ENCODE results near the gene SAMD7.

Gene SAMD7

GRCh38 chr3:169966428-169966950 is 55.1 kb downstream of the SAMD7 start, which contains the start of gene SEC62:
SEC62 (plus strand) TSS chr3:169966807; CDS start chr3:169966823, 16 bp downstream.
- DNase-seq (ENCODE audit: low read depth in 3 of 3), result peak; percentile 91 to 93 (median 92)

DNA sequence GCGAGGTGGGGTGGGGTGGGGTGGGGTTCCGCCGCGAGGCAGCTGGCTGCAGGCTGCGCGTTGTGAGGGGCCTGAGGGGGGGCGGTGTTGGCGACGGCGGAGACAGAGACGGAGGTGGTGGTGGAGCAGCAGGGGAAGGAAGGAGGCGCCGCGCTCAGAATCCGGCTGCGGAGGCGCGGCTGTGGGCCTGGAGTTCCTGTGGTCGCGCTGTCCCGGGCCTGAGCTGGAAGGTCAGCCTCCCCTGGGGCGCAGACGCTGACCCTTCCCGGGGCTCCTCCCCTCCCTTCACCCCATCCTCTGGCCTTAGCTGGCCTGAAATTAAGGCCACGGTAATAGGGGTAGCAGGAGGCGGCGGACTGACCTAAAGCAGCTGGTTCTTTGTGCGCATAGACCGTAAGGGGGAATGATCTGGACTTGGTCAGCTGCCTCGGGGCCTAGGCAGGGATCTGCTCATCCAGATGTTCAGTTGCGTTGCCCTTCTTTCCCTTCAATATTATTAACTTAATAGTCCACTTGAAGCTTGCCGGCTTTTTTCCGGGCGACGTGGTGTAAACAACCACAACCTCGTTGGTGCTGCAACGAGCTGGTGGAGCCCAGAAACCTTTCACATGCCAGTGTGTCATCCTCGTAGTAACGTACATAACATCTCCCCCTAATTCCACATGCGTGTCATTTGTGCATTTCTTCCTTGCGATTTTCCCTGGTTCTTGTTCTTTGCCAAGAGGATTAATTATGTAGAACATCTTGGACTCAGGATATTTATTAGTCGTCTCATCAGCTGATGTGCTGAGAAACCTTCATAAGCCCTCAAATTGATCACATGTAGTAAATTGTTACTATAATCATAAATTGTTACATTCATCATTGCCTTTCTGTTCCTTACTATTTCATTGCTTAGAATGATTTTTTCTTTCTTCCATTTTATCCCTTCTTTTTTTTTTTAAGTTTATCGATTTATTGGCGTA is 55.9 kb downstream of the SAMD7 start:
- peak in 2 of 3 experiments; percentile 8 to 9 for DNase-seq (ENCODE audit: low read depth in 3 of 3)

DNA sequence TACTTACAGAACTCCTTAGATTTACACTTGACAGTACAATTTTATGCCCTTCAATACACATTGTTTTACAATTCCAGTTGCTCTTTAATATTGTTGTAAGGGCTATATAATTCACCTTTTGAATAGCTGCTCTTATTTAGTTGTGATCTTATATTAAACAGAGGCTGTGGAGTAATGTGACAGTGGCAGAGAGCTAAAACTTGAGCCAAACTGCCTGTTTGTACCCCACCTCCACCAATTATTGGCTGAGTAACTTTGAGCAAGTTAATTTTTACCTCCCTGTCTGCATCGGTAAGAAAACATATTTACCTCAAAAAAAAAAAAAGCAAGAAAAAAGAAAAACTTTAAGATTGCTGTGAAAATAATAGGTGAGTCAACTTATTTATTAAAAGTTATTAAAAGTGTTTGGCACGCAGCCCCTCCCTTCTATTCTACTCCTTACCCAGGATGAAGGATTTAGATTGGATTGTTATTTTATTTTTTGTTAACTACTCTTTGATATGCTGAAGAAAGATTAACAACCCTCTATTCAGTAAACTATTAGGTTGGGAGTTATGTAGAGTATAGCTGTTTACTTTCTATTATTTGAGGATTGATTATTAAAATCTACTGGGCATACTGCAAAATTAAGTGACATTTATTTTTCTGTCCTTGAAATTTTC is 57.0 kb downstream of the SAMD7 start:
- DNase-seq (ENCODE audit: low read depth in 3 of 3), result no peak

GRCh38 chr3:169969174-169970095 is 58.1 kb downstream of the SAMD7 start:
- no peak for DNase-seq (ENCODE audit: low read depth in 3 of 3)

DNA sequence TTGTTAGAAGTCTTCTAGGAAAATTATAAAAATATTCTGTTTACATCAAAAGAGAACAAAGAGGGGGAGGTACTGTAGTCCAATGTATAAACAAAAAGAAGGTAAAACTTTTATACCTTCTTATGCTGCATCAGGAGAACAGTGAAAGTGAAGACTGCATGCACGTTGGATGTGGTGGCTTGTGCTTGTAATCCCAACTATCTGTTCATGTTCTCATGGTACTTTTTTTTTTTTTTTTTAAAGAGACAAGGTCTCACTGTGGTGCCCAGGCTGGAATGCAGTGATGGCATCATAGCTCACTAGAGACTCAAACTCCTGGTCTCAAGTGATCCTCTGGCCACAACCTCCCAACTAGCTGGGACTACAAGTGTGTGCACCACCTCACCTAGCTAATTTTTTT is 59.5 kb downstream of the SAMD7 start:
- no peak for DNase-seq (ENCODE audit: low read depth in 3 of 3)

DNA sequence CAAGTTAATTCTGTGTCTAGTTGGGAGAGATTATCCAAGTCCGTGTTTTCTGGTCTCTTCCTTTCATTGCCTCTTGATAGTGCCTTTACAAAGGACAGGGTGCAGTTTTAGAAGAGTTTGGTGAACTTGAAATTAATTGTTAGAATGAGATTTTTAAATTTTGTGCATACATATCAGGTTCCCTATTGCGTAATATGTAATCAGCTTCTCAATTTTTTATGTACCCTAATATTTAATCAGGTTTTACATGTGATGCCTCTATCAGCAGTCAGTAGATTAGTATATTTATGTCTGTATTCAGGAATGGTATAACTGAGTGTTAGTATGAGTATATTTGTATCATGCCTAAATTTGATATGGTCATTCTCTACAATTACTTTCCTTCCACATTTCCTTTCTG is 60.1 kb downstream of the SAMD7 start:
- no peak for DNase-seq (ENCODE audit: low read depth in 3 of 3)

GRCh38 chr3:169980055-169980454 is 68.7 kb downstream of the SAMD7 start:
- no peak for DNase-seq (ENCODE audit: low read depth in 3 of 3)

DNA sequence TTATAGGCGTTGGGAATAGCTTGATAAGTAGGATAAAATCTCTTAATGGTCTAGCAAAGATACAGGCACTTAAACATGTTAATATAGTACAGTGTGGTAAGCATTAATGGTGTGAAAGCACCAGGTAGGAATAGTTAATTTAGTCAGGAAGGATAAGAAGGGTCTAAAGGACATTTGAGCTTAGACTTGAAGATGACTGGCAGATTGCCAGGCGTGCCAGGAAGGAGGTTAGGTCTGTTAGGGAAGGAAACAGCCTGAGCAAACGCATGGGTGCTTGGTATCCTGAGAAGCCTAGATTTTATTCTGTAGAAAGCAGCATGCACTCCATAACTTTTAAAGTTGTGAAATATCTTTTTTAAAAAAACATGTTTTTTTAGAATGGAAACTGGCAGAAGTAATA is 72.9 kb downstream of the SAMD7 start:
- DNase-seq (ENCODE audit: low read depth in 3 of 3), result no peak

Measured in stimulated activated CD4-positive, alpha-beta T cell treated with anti-CD3 and anti-CD28 coated beads, TNF-alpha, amount 100 ng/mL, for 4 hours (primary cell).